Measurements from ENCODE around the gene MAPK6. TPM values are rescaled to one million over a fixed set of nuclear protein-coding genes. Genes with fewer than 3 reads are reported as not detected.

MAPK6 gene
- polyA plus RNA-seq, 1 donor (not counting 4 experiments of a cell fraction or from before 2014, with no cell fraction given), result 103 TPM

GRCh38 chr15:52080031-52080430 lies 61.0 kb downstream of the MAPK6 start:
- H3K9ac ChIP-seq (ENCODE audit: control insufficient read depth, extremely low read depth, insufficient read depth, low read length), result no peak overlapping the region
- peak in 1 of 3 experiments; percentile 8 for TF ChIP-seq CTCF (optimal IDR thresholded peaks at IDR 0.05 in 1 of 3, IDR thresholded peaks at IDR 0.05 in 1 of 3, conservative IDR thresholded peaks at IDR 0.05 in 1 of 3; ENCODE audit: extremely low read depth in 1 of 3, insufficient read depth in 2 of 3, low read length in 3 of 3)
- no peak for TF ChIP-seq EZH2 (IDR thresholded peaks at IDR 0.05; ENCODE audit: low read length)
- H3K4me2 ChIP-seq (ENCODE audit: control insufficient read depth, extremely low read depth, insufficient read depth, low read depth, low read length), result no peak overlapping the region

GRCh38 chr15:52080706-52081392 lies 61.8 kb downstream of the MAPK6 start:
- no peak overlapping the region for H3K27ac ChIP-seq (ENCODE audit: control insufficient read depth, insufficient read depth, low read length)
- no peak for FAIRE-seq
- dilution Hi-C loops (cut with MboI; ENCODE audit: extremely low pct_ligation_motif_present, low sequenced_read_pairs), result no loop called here

More at GRCh38 chr15:52080031-52080430, 61.0 kb downstream of the MAPK6 start:
- Histone ChIP-seq H3K27me3 (ENCODE audit: control insufficient read depth, extremely low read depth, insufficient read depth, low read length) (no peaks in the 10 kb centered on the region), H3K9me1 (ENCODE audit: control insufficient read depth, extremely low read depth, insufficient read depth, low read length) (peaks cover 4% of the 10 kb centered on the region), H3K79me2 (ENCODE audit: control insufficient read depth, insufficient read depth, low read length) (no peaks in the 10 kb centered on the region), H3K9me3 (ENCODE audit: control insufficient read depth, low read depth, low read length) (no peaks in the 10 kb centered on the region), H4K20me1 (ENCODE audit: control insufficient read depth, extremely low read depth, insufficient read depth, low read length) (no peaks in the 10 kb centered on the region), H3K27ac (ENCODE audit: control insufficient read depth, insufficient read depth, low read length) (peak overlapping the region; percentile 27), H3K36me3 (ENCODE audit: control insufficient read depth in 2 of 2, extremely low read depth in 1 of 2, insufficient read depth in 2 of 2, low read length in 2 of 2) (no peaks in the 10 kb centered on the region), H3K4me1 (ENCODE audit: control insufficient read depth, extremely low read depth, insufficient read depth, low read length) (peaks cover 49% of the 10 kb centered on the region), H3K4me3 (ENCODE audit: control insufficient read depth in 2 of 3, extremely low read depth in 1 of 3, insufficient read depth in 2 of 3, low read depth in 1 of 3, low read length in 3 of 3) (no peak overlapping the region), H2AFZ (ENCODE audit: control insufficient read depth, low read length) (no peak overlapping the region)
- dilution Hi-C loops (cut with MboI; ENCODE audit: extremely low pct_ligation_motif_present, low sequenced_read_pairs), result no loop called here
- FAIRE-seq, result no peak
- no peak for DNase-seq (ENCODE audit: low read depth, low spot score)

More at GRCh38 chr15:52080706-52081392, 61.8 kb downstream of the MAPK6 start:
- H3K4me2 ChIP-seq (ENCODE audit: control insufficient read depth, extremely low read depth, insufficient read depth, low read depth, low read length), result no peak overlapping the region
- H3K9me1 ChIP-seq (ENCODE audit: control insufficient read depth, extremely low read depth, insufficient read depth, low read length), result peaks cover 4% of the 10 kb centered on the region
- no peak overlapping the region for H2AFZ ChIP-seq (ENCODE audit: control insufficient read depth, low read length)
- H3K4me3 ChIP-seq (ENCODE audit: control insufficient read depth in 2 of 3, extremely low read depth in 1 of 3, insufficient read depth in 2 of 3, low read depth in 1 of 3, low read length in 3 of 3), result no peak overlapping the region
- DNase-seq (ENCODE audit: low read depth, low spot score), result no peak
- H3K9ac ChIP-seq (ENCODE audit: control insufficient read depth, extremely low read depth, insufficient read depth, low read length), result no peak overlapping the region
- no peaks in the 10 kb centered on the region for H3K36me3 ChIP-seq (ENCODE audit: control insufficient read depth in 2 of 2, extremely low read depth in 1 of 2, insufficient read depth in 2 of 2, low read length in 2 of 2)
- no peaks in the 10 kb centered on the region for H3K9me3 ChIP-seq (ENCODE audit: control insufficient read depth, low read depth, low read length)
- no peaks in the 10 kb centered on the region for H4K20me1 ChIP-seq (ENCODE audit: control insufficient read depth, extremely low read depth, insufficient read depth, low read length)
- H3K27me3 ChIP-seq (ENCODE audit: control insufficient read depth, extremely low read depth, insufficient read depth, low read length), result no peaks in the 10 kb centered on the region
- no peak for TF ChIP-seq CTCF (optimal IDR thresholded peaks at IDR 0.05 in 1 of 3, IDR thresholded peaks at IDR 0.05 in 1 of 3, conservative IDR thresholded peaks at IDR 0.05 in 1 of 3; ENCODE audit: extremely low read depth in 1 of 3, insufficient read depth in 2 of 3, low read length in 3 of 3)
- no peak for TF ChIP-seq EZH2 (IDR thresholded peaks at IDR 0.05; ENCODE audit: low read length)
- peaks cover 49% of the 10 kb centered on the region for H3K4me1 ChIP-seq (ENCODE audit: control insufficient read depth, extremely low read depth, insufficient read depth, low read length)
- no peaks in the 10 kb centered on the region for H3K79me2 ChIP-seq (ENCODE audit: control insufficient read depth, insufficient read depth, low read length)
